ENCODE measurements around the gene CACNA1C.

Gene CACNA1C

GRCh38 chr12:2378835-2379330, 326.1 kb downstream of the CACNA1C start:
- no peak for DNase-seq

GRCh38 chr12:2380946-2381345, 328.2 kb downstream of the CACNA1C start:
- no peak for DNase-seq

DNA sequence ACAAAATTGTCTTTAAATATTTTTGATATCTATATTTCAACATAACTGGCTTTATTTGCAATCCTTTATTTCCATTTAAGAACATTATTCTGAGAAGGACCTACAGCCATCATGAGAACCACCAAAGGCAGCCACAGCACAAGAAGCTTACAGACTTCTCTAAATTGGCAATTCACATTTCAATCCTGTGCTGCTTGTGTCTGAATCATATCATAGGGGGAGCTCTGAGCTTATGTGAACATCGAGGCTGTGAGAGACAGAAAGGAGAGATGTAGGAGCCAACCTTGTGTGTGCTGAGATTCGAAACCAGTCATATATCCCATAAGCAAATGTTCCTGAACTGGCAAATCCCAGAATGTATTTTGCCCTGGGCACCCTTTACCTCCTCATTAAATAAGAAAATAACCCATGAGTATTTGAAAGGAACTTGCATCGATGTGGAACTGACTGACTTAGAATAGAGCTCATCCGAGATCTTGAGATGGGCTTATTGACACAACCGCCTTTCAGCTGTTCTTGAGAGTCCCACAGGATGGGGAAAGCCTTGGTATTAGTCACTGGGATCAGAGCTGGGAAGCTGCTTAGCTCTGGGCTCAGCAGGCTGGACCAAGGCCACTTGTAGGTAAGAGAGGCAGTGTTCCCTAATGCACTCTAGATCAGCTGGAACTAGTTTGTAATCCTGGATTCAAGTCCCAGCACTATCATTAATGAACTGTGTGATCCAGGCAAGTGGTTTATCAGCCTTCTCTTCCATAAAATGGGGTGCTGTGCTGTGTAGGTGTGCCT, 329.8 kb downstream of the CACNA1C start:
- DNase-seq = peak; percentile 14

DNA sequence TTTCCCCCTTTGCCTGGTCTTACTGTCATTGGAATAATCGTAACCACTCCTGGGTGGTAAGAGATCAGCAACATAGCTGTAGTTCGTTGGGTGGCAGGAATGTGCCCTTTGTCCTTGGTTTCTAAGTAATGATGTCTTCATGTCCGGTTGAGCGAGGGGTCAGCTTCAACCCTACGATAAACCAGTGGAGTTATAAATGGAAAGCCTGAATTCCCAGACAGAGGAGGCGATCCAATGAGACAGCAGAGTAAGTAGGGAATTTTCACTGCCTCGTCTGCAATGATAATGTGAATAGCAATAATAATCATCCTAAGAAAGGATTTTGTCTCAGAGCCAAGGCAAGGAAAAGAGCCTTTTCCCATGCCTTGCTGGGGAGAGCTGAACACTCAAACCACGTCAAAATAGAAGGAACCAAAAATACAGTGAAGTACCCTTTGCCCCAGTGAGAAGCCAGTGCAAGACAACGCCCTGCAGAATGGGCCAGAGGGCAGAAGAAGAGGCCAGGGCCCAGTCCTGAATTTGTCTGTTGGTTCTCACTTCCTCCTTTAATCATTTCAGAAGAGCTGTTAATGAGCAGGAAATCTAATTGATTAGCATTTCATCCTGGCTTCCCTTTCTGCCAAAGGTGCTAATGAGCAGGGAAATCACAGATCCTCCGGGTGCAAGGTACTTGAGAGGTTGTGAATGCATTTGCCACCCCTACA, 330.7 kb downstream of the CACNA1C start:
- no peak for DNase-seq

DNA sequence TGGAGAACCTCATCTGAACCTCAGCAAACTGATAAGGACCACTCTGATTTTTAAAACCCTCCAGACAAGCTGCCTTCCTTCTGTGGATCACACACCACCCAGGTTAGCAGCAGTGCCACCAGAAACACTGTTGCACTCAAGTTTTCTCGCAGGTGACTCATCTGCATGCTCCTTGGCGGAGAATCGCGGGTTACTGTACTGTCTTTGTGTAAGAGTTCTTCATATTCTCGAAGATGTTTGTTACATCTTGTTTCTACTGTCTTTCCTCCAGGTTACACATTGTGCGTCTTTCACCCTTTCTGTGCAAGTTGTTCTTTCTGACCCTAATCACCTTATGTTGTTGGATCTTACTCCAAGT, 331.2 kb downstream of the CACNA1C start:
- DNase-seq = no peak

- DNase-seq = no peak
These were observed 332.0 kb downstream of the CACNA1C start for GRCh38 chr12:2384533-2385351.

DNA sequence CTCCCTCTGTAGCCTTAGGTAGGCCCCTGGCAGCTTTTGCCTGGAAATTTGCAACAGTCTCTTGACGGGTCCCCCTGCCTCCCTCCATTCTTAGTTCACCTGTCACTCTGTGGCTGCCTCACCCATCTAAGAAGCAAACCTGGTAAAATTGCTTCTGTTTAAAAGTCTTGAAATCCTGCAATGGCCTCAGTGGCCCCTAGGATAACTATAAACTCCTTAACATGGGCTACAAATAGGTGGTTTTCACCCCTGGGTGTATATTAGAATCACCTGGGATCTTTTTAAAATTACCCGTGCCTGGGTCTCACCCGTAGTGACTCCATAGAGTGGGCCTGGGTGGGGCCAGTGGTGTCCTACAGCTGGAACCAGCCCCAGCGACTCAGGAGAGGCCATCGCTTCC, 332.7 kb downstream of the CACNA1C start:
- no peak for DNase-seq

DNA sequence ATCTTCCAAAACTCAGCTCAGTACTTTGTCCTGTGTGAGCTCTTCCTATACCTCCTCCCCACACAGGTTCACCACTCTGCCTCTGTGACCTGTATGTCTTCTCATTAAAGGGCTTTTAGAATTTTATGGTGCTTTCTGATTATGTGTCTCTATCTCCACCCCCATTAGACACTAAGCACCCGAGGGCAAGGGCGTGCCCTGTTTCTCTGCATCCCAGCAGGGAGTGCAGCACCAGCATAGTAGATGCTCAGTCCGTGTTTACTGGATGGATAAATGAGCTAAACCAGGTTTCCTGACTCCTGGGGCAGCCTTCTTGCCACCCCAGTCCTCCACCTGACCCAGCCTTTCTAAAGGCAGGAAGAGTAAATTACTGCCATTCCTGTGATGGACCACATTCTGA, 333.8 kb downstream of the CACNA1C start:
- no peak for DNase-seq

DNA sequence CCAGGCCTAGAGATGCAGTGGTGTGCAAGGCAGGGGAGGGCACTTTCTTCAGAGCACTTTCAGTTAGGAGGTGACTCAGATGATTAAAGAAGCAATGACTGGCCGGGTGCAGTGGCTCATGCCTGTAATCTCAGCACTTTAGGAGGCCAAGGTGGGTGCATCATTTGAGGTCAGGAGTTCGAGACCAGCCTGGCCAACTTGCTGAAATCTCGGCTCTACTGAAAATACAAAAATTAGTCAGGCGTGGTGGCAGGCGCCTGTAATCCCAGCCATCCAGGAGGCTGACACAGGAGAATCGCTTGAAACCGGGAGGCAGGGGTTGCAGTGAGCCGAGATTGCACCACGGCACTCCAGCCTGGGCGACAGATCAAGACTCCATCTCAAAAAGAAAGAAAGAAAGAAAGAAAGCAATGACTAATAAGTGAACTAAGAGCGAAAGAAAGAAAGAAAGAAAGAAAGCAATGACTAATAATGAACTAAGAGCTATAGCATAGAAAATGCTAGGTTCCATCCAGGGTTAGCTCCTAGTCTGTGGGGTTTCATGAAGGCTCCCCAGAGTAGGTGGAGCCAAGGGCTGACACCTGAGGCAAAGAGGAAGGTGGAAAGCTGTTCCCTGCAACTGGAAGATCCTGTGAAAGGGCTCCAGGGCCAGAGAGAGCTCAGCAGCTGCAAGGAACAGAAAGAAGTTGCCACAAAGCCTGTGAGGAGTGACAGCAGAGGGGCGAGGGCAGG, 334.5 kb downstream of the CACNA1C start:
- DNase-seq = no peak

DNA sequence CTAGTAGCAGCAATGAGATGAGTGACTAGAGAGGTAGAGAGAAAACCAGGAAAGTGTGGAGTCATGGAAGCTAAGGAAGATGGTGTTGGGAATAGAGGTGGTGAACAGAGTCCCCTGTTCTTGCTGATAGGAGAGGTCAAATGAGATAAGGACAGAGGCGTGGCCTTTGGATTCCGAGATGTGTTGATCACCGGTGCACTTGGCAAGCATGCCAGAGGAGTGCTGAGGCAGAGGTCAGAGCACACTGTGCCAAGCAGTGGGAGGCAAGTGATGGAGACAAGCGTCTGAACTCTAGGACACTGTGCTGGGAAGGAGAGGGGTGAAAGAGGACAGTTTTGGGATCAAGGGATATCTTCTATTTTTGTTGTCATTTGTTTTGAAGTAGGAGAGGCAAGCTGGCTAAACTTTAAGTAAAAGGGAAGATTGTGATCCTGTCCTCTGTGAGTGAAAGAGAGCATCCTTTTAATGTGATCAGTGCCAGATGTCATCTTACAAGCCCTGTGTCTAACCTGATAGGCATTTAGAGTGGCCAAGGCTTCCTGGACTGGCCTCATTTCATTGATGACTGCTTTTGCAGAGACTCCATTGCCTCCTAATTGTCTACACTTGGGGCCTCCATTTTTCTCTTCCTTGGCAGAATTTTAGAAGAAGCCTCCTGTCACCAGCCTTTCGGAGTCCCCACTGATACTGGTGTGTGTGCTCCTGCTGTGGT, 336.4 kb downstream of the CACNA1C start:
- no peak for DNase-seq

DNA sequence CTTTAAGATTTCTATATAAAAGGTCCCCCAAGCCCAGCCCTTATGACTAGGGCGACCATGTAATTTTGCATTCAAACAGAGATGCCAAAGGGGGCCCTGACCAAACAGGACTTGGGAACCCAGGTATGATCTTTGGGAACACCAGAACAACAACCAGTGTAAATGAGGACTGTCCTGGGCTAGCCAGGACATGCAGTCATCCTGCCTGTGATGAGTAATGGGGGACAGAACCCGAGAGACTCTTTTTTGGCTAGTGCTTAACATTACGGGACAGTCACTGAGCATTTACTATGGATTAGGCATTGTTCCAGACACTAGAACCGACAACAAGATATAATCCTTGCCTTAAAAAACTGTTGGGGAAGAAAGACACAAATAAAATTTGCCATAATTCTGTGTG, 337.3 kb downstream of the CACNA1C start:
- no peak for DNase-seq

GRCh38 chr12:2390850-2391390, 338.1 kb downstream of the CACNA1C start:
- DNase-seq = no peak

GRCh38 chr12:2391740-2392331, 339.0 kb downstream of the CACNA1C start:
- no peak for DNase-seq

- DNase-seq = no peak
These were observed 340.2 kb downstream of the CACNA1C start for GRCh38 chr12:2393016-2393415.

- no peak for DNase-seq
These were observed 341.2 kb downstream of the CACNA1C start for GRCh38 chr12:2393996-2394395.

DNA sequence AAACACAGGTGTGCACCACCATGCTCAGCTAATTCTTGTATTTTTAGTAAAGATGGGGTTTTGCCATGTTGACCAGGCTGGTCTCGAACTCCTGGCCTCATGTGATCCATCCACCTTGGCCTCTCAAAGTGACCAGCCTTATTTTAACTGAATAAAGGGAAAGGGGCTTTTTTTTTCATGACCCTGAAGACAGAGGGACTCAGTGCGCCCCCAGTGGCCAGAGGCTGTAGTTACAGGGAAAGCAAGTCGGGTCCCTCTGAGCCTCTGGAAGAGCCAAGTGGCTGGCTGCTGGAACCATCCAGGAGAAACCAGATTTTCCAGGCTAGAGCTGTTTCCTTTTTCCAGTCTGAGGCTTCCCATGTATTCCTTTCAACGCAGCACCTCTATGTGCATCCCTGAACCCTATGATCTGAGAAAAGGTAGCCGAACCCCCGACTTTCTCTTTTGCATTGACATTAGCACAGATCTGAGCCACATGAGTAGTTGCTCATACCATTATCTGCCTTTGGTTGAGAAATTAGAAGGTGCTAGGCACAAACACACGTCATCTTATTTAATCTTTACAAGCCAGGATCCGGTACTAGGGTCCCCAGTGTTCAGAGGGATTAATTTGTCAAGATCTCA, 342.7 kb downstream of the CACNA1C start:
- DNase-seq = peak; percentile 46

GRCh38 chr12:2396448-2396871, 343.7 kb downstream of the CACNA1C start:
- no peak for DNase-seq

DNA sequence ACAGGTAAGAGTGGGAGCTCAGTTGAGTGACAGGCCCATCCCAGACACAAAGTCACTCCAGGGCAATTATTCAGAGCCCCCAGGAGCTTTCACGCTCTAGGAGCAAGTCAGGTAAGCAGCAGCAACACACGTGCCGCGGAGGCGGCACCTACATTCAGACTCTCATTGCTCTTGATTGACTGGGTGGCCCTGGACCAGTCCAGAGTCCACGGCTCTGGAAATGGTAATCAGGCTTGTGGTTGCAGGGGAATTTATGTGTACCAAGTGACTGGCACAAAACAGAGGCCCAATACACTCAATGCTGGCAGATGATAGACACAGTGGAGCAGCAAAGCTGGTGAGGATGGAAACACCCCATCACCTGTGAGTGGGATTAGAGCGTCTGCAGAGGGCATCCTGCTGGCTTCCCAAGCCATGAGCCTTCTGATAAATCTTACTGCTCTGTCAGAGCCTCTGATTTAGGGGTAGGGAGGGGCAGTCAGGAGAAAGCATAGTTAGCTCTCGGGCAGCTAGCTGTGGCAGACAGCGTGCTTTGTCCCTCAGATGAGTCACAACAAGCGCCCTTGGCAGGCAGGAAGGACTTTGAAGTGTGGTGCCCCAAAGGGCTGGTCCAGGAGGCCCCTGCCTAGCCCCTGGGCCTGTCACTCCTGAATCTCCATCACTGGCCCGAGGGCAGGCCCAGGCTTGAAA, 344.7 kb downstream of the CACNA1C start:
- DNase-seq = no peak

GRCh38 chr12:2401040-2401439, 348.3 kb downstream of the CACNA1C start:
- DNase-seq = no peak

DNA sequence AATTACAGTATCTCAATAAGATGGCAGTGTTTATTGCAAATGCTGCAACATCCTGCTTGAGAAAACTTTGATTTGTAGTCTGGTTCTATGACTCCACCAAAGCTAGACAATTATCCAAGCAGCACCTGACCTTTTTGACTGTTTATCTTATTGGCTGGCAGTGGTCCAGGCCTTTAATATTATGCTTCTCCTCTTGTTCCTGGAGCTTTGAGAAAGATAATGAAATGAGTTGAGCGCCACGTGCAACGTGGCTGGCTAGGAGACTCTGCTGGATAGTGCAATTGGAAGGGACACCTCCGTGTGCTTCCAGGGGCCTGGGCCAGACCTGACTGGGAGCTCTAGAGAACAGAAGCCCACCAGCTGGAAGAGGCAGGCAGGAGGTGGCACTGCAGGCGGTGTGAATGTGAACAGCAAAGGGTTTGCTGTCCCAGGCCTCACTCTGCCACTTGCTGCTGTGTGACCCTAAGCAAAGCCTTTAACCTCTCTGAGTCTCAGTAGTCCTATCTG, 349.3 kb downstream of the CACNA1C start:
- DNase-seq = peak; percentile 16
